ENCODE results near the gene MUCL3.
A peak's percentile ranks its signal among the peaks of the same experiment; 100 is the strongest.
"Not testable (repeated sequence)": the region's sequence is repeated elsewhere in the genome, so short reads cannot be mapped to it uniquely, and the experiment has no call there.

Gene MUCL3

DNA sequence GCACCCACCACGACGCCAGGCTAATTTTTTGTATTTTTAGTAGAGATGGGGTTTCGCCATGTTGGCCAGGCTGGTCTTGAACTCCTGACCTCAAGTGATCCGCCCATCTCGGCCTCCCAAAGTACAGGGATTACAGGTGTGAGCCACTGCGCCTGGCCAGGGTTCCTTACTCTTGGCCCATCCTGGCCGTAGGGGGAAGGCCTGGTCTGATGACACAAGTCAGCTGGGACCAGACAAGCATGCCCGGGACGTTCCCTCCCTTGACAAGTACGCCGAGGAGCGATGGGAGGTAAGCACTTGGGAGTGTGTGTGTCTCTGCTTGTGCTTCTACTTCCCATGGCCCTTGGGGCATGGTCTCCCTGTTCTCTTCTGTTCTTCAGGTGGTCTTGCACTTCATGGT lies 30.3 kb upstream of the MUCL3 start:
- not testable (repeated sequence) for DNase-seq (ENCODE audit: low read depth)

DNA sequence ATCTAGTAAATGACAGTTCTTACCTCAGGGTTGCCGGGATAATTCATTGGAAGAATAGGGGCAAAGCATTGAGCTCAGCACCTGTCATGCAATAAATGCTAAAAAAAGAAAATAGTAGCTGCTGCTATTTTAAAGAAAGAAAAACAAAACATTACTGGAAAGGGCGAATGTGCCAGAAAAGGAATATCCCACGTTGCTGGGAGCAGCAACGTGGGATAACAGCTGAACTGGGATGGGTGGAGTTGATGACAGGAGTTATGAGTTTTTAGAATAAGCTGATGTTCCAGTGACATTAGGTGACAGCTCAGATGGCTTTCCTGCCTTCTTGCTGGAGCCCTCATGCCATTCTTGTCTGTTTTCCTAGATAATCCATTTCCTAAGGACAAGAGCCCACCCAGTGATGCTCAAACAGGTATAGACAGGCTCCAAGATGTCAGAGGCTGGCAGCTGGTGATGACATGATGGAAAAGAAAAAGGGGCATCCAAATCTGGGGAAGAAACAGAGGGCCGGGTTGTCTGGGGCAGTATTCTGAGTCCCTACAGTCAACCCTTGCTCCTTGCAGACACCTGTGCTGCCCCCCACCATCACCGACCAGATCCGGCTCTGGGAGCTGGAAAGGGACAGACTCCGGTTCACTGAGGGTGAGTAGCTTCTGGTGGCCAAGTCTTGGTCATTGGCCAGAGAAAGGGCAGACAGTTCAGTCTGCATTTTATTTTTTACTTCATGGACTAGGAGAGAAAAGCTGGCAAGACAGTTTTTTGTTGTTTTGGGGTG lies 27.8 kb upstream of the MUCL3 start:
- no peak for DNase-seq (ENCODE audit: low read depth)

- no peak for DNase-seq (ENCODE audit: low read depth)
Observed at GRCh38 chr6:30913721-30914075, 27.1 kb upstream of the MUCL3 start.

GRCh38 chr6:30914076-30914853 lies 26.5 kb upstream of the MUCL3 start, which contains the start of gene VARS2:
TSS of gene VARS2 (plus strand) at chr6:30914238. CDS start at chr6:30914837, 599 bp downstream.
- peak; percentile 88 for DNase-seq (ENCODE audit: low read depth)

GRCh38 chr6:30914854-30915590 lies 25.8 kb upstream of the MUCL3 start:
- no peak for DNase-seq (ENCODE audit: low read depth)

- peak; percentile 67 for DNase-seq (ENCODE audit: low read depth)
Observed at GRCh38 chr6:30915591-30915946, 25.2 kb upstream of the MUCL3 start.

DNA sequence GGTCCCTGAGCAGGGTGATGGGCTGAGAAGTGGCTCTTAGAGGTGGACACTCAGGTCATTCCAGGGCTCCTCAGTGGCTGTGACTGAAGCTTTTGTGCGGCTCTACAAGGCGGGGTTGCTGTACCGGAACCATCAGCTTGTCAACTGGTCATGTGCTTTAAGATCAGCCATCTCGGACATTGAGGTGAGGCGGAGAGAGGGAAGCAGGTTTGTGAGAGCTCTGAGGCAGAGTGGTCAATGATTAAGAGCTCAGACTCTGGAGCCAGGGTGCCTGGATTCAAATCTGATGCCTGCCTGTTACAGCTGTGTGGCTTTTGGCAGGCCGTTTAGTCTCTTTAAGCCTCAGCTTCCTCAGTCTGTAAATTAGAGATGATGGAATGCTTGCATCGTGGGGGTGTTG lies 23.7 kb upstream of the MUCL3 start:
- DNase-seq (ENCODE audit: low read depth), result no peak

DNA sequence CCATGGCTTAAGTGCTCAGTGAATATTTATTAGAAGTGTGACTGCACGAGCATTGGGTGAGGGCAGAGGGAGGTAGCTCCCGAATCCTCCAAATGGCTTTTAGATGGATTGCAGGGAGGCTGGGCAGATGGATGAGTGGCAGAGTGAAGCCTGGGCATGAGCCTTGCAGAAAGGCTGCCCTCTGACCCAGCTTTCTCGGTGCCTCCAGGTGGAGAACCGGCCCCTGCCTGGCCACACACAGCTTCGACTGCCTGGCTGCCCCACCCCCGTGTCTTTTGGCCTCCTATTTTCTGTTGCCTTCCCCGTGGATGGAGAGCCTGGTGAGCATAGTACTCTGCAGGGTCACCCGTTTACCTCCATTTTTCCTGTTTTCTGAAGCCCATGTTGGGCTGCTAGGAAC lies 23.3 kb upstream of the MUCL3 start:
- no peak for DNase-seq (ENCODE audit: low read depth)

DNA sequence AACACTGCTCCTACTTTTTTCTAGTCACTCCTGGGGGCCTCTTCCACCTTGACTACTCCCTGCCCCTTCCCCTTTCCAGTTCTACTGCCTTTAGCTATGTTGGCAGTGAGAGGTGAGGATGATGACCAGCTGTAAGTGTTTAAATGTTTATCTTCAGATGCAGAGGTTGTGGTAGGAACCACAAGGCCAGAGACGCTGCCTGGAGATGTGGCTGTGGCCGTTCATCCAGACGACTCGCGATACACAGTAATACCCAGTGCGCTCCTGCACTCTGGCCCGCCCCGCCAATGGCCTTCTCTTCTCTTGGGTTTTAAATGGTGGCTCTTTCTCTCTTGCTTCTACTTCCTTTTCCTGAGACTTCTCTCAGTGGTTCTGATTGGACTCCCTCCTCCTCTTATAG lies 22.1 kb upstream of the MUCL3 start:
- DNase-seq (ENCODE audit: low read depth), result no peak

DNA sequence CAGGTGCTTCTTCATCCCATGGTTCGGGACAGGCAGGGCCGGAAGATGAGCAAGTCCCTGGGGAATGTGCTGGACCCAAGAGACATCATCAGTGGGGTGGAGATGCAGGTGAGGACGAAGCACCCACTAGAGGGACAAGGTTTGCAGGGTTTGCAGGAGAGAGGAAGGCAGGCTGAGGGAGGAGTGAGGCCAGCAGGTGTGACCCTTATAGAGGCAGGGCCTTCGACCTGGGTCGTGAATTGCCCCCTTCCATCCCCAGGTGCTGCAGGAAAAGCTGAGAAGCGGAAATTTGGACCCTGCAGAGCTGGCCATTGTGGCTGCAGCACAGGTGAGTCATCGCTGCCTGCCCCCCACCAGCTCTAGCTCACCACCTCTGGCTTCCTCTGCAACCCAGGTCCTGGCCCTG lies 18.3 kb upstream of the MUCL3 start:
- DNase-seq (ENCODE audit: low read depth), result no peak

DNA sequence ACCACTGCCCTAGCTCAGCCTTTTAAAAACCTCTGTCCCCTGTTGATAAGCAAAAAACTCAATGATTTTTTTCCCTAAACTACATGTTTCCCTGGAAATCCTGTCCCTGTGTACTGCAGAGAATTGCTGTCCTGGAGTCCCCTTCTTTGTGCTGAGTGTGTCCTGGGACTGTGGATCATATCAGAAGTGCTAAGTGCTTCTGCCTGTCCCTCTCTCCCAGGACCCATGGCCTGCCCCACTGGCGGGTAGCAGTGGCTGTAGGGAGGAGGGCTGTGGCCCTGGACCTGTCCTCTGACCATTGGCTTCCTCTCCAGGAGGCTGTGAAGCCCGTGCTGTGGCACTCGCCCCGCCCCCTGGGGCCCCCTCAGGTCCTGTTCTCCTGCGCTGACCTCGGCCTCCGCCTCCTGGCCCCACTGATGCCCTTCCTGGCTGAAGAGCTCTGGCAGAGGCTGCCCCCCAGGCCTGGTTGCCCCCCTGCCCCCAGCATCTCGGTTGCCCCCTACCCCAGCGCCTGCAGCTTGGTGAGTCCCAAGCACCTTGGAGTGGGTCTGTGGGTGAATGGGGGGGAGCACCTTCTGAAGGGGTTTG lies 16.6 kb upstream of the MUCL3 start:
- not testable (repeated sequence) for DNase-seq (ENCODE audit: low read depth)

DNA sequence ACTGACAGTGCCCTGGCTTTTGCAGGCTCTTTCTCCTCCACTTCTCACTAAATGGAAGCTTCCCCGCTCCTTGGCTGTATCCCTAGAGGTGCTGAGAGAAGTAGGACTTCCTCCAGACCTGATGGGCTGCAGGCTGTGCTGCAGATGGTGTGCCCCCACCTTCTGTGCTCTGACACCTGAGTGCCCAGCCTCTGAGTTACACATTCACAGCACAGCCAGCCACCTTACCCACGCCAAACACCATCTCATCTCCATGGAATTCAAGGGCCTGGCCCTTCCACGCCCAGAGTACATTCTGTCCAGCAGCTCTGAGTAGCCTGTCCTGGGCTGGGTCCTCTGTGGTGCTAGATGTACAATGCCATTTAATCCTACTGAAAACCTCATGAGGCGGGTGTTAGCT lies 14.1 kb upstream of the MUCL3 start:
- DNase-seq (ENCODE audit: low read depth), result peak; percentile 62

DNA sequence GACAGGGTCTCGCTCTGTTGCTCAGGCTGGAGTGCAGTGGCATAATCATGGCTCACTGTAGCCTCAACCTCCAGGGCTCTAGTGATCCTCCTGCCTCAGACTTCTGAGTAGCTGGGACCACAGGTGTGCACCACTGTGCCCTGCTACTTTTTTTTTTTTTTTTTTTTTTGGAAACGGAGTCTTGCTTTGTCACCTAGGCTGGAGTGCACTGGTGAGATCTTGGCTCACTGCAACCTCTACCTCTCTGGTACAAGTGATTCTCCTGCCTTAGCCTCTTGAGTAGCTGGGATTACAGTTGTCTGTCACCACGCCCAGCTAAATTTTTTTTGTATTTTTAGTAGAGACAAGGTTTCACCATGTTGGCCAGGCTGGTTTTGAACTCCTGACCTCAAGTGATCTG lies 13.7 kb upstream of the MUCL3 start:
- not testable (repeated sequence) for DNase-seq (ENCODE audit: low read depth)

DNA sequence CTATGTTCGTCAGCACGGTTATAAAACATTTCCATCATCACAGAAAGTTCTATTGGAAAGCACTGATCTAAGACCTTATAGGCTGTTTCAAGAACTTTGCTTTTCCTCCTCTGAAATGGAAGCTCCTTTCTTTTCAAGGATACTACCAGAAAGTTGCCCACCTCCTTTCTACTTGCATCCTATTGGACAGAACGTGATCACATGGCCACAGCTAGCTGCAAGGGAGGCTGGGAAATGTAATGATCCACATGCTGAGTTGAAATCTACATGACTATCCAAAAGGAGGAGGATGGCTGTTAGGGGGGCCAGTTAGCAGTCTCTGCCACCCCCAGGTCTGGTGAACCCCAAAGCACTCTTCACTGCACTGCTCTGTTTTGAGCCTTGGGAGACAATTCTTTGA lies 12.1 kb upstream of the MUCL3 start:
- DNase-seq (ENCODE audit: low read depth), result no peak

- DNase-seq (ENCODE audit: low read depth), result no peak
Observed at GRCh38 chr6:30930506-30930905, 10.3 kb upstream of the MUCL3 start.

DNA sequence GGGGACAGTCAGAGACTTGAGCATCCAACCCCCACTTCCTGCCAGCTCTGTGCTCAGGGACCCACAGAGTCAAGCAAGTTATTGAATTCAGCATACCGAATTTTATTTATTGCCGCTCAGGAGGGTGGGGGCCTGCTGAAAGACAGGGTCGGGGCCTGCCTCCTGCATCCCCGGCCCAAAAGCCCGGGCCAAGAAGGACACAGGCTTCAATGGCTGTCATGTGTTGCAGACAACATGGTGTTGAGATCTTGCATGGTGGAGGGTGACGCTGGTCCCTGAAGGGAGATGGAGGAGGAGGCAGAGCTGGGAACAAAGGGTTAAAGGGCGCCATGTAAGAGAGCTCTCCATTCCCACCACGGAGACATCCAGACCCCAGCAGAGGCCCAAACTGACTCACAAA lies 9.5 kb upstream of the MUCL3 start:
- no peak for DNase-seq (ENCODE audit: low read depth)

DNA sequence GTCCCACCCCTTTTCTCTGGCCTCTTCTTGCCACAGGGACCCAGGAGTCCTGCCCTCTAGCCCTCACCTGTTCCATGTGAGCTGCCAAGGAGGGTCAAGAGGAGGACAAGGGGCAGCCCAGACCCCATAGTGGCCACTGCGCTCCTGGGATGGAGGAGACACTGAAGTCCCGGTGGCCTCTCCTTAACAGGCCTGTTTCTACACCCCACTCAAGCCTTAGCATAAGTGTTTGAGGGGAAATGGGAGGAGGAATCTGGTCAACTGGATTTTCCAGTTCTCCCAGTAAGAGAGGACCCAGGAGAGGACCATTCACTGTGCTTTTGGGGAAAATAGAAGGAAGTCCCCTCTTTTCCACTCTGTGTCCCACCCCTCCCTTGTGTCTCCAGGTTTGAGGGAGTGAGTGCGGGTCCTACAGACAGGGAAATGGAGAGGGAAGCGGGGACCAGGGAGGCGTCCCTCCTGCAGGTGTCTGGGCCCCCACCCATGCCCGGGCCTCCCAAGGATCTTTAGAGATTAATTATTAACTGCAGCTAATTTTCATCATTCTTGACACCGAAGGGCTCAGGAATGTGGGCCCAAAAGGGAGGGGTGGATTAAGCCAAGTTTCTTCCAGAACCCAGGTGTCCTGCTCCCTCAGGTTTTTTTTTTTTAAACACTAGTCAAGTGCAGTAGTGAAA lies 8.7 kb upstream of the MUCL3 start, which contains the start of gene SFTA2:
TSS of gene SFTA2 (minus strand) at position 202 of the 677 bp plus-strand sequence. CDS start at position 128, 74 bp downstream.
- DNase-seq (ENCODE audit: low read depth), result no peak

GRCh38 chr6:30932665-30933365 lies 8.0 kb upstream of the MUCL3 start:
- DNase-seq (ENCODE audit: low read depth), result no peak

- peak; percentile 59 for DNase-seq (ENCODE audit: low read depth)
Observed at GRCh38 chr6:30935018-30935417, 5.8 kb upstream of the MUCL3 start.

DNA sequence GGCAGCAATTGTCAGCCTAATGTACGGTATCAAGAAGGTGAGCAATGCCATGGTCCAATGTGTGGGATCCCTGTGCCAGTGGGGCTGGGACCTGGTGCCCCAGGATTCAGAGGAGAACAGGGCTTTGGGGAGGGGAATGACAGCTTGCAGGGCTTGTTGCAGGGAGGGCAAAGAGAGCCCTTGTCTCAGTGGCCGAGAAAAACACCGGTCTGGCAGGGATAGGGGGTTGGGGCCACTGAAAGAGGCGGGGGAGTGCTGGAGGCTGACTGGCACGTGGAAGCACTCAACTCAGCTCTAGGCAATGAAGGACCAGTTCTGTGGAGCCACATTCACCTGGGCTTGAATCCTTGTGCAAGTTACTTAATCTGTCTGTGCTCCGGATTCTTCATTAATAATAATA lies 3.5 kb upstream of the MUCL3 start:
- no peak for DNase-seq (ENCODE audit: low read depth)

DNA sequence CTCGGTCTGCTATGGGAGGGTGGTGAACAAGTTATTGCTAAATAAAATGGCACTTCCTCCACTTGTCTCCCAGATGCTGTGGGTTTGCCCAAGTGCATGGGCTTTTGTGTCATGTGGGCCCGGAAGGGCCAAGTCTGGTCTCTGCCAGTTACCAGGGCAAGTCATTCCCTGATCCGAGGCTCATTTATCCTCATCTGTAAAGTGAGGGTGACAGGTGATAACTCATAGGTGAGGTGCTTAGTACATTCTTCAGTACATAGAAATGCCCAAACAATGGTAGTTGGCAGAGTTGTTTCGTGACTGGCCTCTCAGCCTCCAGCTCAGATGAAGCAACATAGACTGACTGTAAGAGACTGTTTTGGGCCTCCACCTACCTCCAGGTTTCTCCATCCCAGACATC lies 2.0 kb upstream of the MUCL3 start:
- DNase-seq (ENCODE audit: low read depth), result no peak
